Chondrocyte (in vitro differentiated cells): ENCODE measurements around the gene SRP68. TPM values are rescaled to one million over a fixed set of nuclear protein-coding genes. Genes with fewer than 3 reads are reported as not detected.
"Not testable (repeated sequence)": the region's sequence is repeated elsewhere in the genome, so short reads cannot be mapped to it uniquely, and the experiment has no call there.

ENCODE experiments used
- DNase-seq: peaks from one replicate; pipeline ENCODE4 v3.0.0; 2021; ENCODE audit warnings: mixed read lengths, low spot score
- H3K27ac Mint-ChIP-seq: one replicate; pipeline ENCODE4 v1.8.0; 2021; ENCODE audit warnings: mild to moderate bottlenecking, moderate library complexity, mixed read lengths; ENCODE audit not compliant: unreplicated experiment
- H3K27me3 Mint-ChIP-seq: 2 replicates; pipeline ENCODE4 v1.8.0; 2021; ENCODE audit warnings: low read depth, mixed read lengths
- H3K36me3 Mint-ChIP-seq: 2 replicates; pipeline ENCODE4 v1.8.0; 2021; ENCODE audit warnings: low read depth, mixed read lengths
- H3K4me1 Mint-ChIP-seq: 2 replicates; pipeline ENCODE4 v1.8.0; 2021; ENCODE audit warnings: low read depth, mild to moderate bottlenecking, mixed read lengths
- H3K4me3 Mint-ChIP-seq: one replicate; pipeline ENCODE4 v1.8.0; 2021; ENCODE audit warnings: mild to moderate bottlenecking, moderate library complexity, mixed read lengths; ENCODE audit not compliant: unreplicated experiment
- H3K9me3 Mint-ChIP-seq: 2 replicates; pipeline ENCODE4 v1.8.0; 2021; ENCODE audit warnings: low read depth, mixed read lengths
- total RNA-seq: library from RNA; stranded (reverse); gene quantifications from 3 replicates; pipeline ENCODE4 v1.2.1, GENCODE V29; 2021
- TF ChIP-seq, protein P1 (sequence below): fragments of 200-600 bp; sonication (generic); IDR thresholded peaks from 2 replicates; pipeline ENCODE4 v1.5.0; 2021; ENCODE audit warnings: antibody characterized with exemption, mild to moderate bottlenecking, moderate library complexity

SRP68 gene
- total RNA-seq, 1 donor from 2014 or later: 63.0 TPM

DNA sequence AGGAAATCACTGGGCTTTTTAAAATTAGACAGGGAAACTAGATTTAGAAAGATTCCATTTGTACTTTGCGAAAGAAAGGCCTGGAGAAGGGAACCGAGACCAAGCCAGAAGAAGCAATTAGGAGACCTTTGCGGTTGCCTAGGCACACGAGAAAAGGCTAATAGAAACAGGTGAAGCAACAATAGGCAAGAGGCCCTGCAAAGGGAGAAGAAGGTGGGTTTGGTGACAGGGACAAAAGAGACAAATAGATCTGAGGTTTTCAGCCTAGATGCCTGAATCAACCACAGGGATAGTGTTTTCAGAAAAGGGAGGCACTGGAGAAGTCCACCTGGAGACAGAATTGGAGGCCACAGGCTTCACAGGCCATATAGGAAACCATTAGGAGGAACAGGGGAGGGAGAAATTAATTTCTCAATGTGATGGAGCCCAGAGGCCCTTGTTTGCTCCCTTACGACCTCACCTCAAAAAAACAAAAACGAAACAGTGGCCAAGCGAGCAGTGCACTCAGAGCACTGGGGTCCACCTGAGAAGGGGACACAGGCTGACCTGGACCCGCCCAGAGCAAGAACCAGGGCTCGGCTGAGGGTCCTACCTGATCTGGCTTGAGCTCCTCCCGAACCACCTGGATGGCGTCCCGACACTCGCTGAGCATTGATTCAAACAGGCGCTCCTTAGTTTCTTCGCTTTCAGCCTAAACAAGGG, 22.3 kb downstream of the SRP68 start:
- no peak for DNase-seq
- no peaks in the 10 kb centered on the region for H3K27me3 Mint-ChIP-seq
- H3K4me1 Mint-ChIP-seq: peaks cover 32% of the 10 kb centered on the region
- peaks cover 47% of the 10 kb centered on the region for H3K36me3 Mint-ChIP-seq
- H3K27ac Mint-ChIP-seq: peak overlapping the region; percentile 33
- H3K9me3 Mint-ChIP-seq: no peaks in the 10 kb centered on the region
- TF ChIP-seq, protein P1, sequence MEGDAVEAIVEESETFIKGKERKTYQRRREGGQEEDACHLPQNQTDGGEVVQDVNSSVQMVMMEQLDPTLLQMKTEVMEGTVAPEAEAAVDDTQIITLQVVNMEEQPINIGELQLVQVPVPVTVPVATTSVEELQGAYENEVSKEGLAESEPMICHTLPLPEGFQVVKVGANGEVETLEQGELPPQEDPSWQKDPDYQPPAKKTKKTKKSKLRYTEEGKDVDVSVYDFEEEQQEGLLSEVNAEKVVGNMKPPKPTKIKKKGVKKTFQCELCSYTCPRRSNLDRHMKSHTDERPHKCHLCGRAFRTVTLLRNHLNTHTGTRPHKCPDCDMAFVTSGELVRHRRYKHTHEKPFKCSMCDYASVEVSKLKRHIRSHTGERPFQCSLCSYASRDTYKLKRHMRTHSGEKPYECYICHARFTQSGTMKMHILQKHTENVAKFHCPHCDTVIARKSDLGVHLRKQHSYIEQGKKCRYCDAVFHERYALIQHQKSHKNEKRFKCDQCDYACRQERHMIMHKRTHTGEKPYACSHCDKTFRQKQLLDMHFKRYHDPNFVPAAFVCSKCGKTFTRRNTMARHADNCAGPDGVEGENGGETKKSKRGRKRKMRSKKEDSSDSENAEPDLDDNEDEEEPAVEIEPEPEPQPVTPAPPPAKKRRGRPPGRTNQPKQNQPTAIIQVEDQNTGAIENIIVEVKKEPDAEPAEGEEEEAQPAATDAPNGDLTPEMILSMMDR: no peak
- no peak overlapping the region for H3K4me3 Mint-ChIP-seq

DNA sequence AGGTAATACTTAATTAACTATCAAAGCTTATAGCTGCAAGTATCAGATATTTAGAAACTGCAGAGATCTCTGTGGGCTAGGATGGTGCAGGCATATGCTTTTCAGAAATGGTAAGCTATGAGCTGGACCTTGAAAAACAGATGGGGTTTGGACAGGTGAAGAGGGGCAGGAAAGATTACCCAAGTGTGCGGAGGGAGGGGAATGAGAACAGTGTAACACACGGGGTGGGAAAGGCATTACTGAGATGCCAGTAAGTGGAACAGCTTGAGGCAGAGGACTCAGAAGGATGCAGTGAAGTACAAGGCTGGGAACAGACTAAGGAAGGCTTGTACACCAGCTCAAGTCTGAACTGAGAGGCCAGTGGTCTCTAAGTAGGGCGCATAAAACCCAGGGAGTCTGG, 23.1 kb downstream of the SRP68 start:
- no peaks in the 10 kb centered on the region for H3K9me3 Mint-ChIP-seq
- DNase-seq: no peak
- peaks cover 52% of the 10 kb centered on the region for H3K36me3 Mint-ChIP-seq
- peaks cover 30% of the 10 kb centered on the region for H3K4me1 Mint-ChIP-seq
- H3K27me3 Mint-ChIP-seq: no peaks in the 10 kb centered on the region
- TF ChIP-seq, protein P1: no peak
- H3K4me3 Mint-ChIP-seq: no peak overlapping the region
- peak overlapping the region; percentile 52 for H3K27ac Mint-ChIP-seq

DNA sequence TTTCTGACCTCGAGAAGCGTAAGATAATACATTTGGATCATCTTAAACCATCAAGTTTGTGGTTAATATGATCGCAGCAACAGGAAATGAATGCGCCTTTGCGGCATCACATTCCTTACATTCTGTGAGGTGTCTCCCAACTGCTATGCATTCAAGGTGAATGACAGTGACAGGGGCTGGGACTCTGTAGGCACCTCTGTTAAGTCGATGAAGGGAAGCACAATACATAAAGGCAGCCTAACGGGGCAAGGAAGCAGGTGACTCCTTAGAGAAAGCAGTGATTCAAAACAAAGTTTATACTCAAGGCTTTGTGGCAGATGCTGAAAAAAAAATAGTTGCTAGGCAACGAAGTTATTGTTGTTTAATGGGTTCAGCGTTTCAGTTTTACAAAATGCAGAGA, 23.6 kb downstream of the SRP68 start:
- Mint-ChIP-seq H3K4me3 (no peak overlapping the region), H3K36me3 (peaks cover 52% of the 10 kb centered on the region), H3K27me3 (no peaks in the 10 kb centered on the region), H3K4me1 (peaks cover 24% of the 10 kb centered on the region), H3K27ac (peak overlapping the region; percentile 52), H3K9me3 (no peaks in the 10 kb centered on the region)
- no peak for DNase-seq
- TF ChIP-seq, protein P1: no peak

DNA sequence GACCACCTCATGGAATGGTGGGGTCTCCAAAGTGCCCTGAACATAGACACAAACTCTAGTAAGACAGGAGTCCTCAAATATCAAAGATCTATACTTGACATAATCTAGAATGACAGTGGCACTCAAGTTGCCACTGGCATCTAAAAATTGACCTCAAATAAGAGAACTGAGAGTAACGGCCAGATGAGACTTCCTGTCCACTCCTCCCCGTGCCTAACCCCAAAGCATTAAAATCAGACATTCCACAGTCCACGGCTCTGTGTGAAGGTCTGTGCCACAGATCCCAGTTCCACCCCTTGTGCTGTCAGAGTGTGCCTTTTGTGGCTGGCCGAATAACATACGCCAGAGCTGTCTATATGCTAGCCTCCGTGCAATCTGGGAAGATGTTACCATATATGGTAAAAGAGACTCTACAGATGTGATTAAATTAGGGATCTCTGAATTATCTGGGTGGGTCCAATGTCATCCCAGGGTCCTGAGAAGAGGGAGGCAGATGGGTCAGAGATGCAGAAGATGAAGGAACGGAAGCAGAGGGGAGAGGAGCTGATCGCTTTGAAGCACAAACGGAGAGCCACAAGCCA, 24.2 kb downstream of the SRP68 start:
- peaks cover 56% of the 10 kb centered on the region for H3K36me3 Mint-ChIP-seq
- no peaks in the 10 kb centered on the region for H3K27me3 Mint-ChIP-seq
- H3K4me1 Mint-ChIP-seq: peaks cover 18% of the 10 kb centered on the region
- TF ChIP-seq, protein P1: no peak
- no peak for DNase-seq
- H3K9me3 Mint-ChIP-seq: no peaks in the 10 kb centered on the region
- peak overlapping the region; percentile 53 for H3K27ac Mint-ChIP-seq
- no peak overlapping the region for H3K4me3 Mint-ChIP-seq

DNA sequence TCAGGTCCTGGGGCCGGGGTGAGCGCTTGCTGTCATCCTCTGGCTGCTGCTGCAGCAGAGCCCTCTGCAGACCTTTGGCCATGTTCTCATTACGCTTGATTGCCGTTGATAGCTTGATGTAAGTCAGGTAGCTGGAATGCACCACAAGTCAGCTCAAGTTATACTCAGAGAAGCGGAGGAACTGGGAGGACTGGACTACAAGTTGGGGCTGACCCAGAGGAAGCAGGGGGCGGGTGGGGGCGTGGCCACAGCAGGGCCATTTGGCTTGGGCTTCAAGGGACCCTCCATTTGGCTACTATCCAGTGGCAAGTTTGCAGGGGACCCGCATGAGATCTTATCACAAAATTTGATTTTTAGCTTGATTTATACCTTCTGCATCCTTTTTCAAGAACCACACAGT, 26.3 kb downstream of the SRP68 start:
- Mint-ChIP-seq H3K4me1 (peaks cover 13% of the 10 kb centered on the region), H3K27ac (no peak overlapping the region), H3K9me3 (no peaks in the 10 kb centered on the region), H3K4me3 (no peak overlapping the region), H3K36me3 (peaks cover 54% of the 10 kb centered on the region), H3K27me3 (no peaks in the 10 kb centered on the region)
- TF ChIP-seq, protein P1: no peak
- no peak for DNase-seq

DNA sequence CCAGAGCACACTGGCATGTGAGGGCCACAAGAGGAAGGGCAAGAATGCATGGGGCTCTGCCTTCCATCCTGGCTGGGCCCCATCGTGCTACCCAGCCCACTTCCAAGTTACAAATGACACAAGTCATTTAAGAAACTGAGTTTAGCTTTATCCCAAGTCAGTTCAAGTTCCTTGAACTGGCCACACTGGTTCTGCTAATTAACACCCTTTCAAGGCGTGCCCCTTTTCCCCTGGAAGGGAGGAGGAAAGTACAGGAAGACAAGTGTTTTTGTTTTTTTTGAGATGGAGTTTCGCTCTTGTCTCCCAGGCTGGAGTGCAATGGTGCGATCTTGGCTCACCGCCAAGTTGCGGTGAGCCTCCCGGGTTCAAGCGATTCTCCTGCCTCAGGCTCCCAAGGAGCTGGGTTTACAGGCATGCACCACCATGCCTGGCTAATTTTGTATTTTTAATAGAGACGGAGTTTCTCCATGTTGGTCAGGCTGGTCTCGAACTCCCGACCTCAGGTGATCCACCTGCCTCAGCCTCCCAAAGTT, 27.8 kb downstream of the SRP68 start:
- H3K4me3 Mint-ChIP-seq: not testable (repeated sequence)
- H3K36me3 Mint-ChIP-seq: peaks cover 57% of the 10 kb centered on the region

DNA sequence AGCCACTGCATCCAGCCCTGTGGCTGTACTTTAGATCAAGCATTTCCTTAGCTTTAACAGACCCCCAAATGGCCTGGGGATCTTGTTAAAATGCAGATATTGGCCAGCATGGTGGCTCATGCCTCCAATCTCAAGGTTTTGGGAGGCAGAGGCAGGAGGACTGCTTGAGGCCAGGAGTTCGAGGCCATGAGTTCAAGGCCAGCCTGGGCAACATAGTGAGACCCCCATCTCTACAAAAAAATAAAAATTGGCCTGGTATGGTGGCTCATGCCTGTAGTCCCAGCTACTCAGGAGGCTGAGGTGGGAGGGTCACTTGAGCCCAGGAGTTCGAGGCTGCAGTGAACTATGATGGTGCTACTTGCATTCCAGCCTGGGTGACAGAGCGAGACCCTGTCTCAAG, 29.4 kb downstream of the SRP68 start:
- H3K4me3 Mint-ChIP-seq, DNase-seq, H3K4me1 Mint-ChIP-seq, H3K27ac Mint-ChIP-seq, H3K9me3 Mint-ChIP-seq, H3K27me3 Mint-ChIP-seq: not testable (repeated sequence)
- peaks cover 55% of the 10 kb centered on the region for H3K36me3 Mint-ChIP-seq

More for the DNA sequence above, 27.8 kb downstream of the SRP68 start:
- not testable (repeated sequence) for H3K27me3 Mint-ChIP-seq, DNase-seq, H3K4me1 Mint-ChIP-seq, H3K9me3 Mint-ChIP-seq, H3K27ac Mint-ChIP-seq
